Thyroid gland (tissue), 4 donors: ENCODE measurements around the gene PVR. TPM values are rescaled to one million over a fixed set of nuclear protein-coding genes. Genes with fewer than 3 reads are reported as not detected.
"Not testable (repeated sequence)": the region's sequence is repeated elsewhere in the genome, so short reads cannot be mapped to it uniquely, and the experiment has no call there.

Source experiments
- DNase-seq, 2 donors: peaks; one replicate each; pipeline ENCODE4 v3.0.0-alpha.2; 2019
- H3K27ac ChIP-seq, 3 donors: fragments of 200-600 bp; sonication (generic); 1 replicate in 2 of 3; 2 replicates in 1 of 3; pipeline ENCODE4 v1.5.1; 2016 to 2019; ENCODE audit warnings: mild to moderate bottlenecking in 1 of 3, moderate library complexity in 1 of 3
- H3K27me3 ChIP-seq: fragments of 200-600 bp; sonication (generic); one replicate; pipeline ENCODE4 v1.5.1; 2019
- H3K36me3 ChIP-seq, 2 donors: fragments of 200-600 bp; sonication (generic); one replicate each; pipeline ENCODE4 v1.5.1; 2016 to 2019
- H3K4me1 ChIP-seq, 2 donors: fragments of 200-600 bp; sonication (generic); one replicate each; pipeline ENCODE4 v1.5.1; 2017 to 2019
- H3K4me3 ChIP-seq, 3 donors: fragments of 200-600 bp; sonication (generic); replicated peaks in 1 of 3; 1 replicate in 2 of 3; 2 replicates in 1 of 3; pipeline ENCODE4 v1.5.1; 2016; ENCODE audit warnings: mild to moderate bottlenecking in 1 of 3
- H3K9me3 ChIP-seq: fragments of 200-600 bp; sonication (generic); one replicate; pipeline ENCODE4 v1.5.1; 2017
- POLR2A ChIP-seq, 2 donors: fragments of 450-650 bp; IDR thresholded peaks; one replicate each; pipeline ENCODE4 v1.6.1; 2017; ENCODE audit warnings: antibody characterized with exemption in 2 of 2, mild to moderate bottlenecking in 2 of 2, moderate library complexity in 1 of 2
- WGBS, 2 donors: methylation state at CpG; one replicate each; pipeline ENCODE4 v1.1.5; 2017; 5-methylcytosine and 5-hydroxymethylcytosine counted together
- intact Hi-C: fragments of 100-400 bp; cut with DNase I; formaldehyde crosslinking; loops from one replicate; pipeline ENCODE4 v1.15.1; 2023
- total RNA-seq, 4 donors: library from RNA; depleted of rRNA; stranded (reverse); fragments of >200 nt; gene quantifications; one replicate each; pipeline ENCODE4 v1.2.3, GENCODE V29; 2016
- TF ChIP-seq, protein P1 (sequence below), 6 experiments: fragments of 200-600 bp in 3 of 6; fragments of 450-650 bp in 3 of 6; sonication (generic) in 3 of 6; IDR thresholded peaks; one replicate each; pipeline ENCODE4 v1.5.1; 2016 to 2019; ENCODE audit warnings: antibody characterized with exemption in 6 of 6, mild to moderate bottlenecking in 2 of 6, inconsistent platforms in 1 of 6, moderate library complexity in 1 of 6

The PVR gene
- total RNA-seq, 4 donors from 2014 or later, result 25.4 to 36.5 (median 30.2) TPM

DNA sequence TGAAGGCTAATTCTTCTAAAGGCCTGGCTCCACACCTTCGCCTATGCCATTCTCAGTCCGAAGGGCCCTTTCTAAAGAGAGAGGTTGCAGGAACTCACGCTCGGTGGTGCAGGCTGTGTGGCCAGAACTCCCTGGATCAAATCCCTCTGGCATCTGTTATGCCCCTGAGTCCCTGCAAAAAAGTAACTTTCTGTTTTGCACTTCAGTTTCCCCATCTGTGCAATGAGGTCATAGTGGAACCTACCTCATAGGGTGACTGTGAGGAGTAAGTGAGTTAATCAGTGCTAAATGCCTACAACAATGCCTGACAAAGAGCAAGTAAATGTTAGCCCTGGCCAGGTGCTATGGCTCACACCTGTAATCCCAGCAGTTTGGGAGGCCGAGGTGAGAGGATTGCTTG is 23.0 kb upstream of the PVR start:
- DNase-seq, result no peak
- no peaks in the 10 kb centered on the region for H3K4me1 ChIP-seq
- 89% methylated on average over 5 of the region's 5 CpGs for WGBS, 2 donors
- intact Hi-C loops, result no loop called here
- H3K36me3 ChIP-seq, result no peaks in the 10 kb centered on the region
- TF ChIP-seq, protein P1, sequence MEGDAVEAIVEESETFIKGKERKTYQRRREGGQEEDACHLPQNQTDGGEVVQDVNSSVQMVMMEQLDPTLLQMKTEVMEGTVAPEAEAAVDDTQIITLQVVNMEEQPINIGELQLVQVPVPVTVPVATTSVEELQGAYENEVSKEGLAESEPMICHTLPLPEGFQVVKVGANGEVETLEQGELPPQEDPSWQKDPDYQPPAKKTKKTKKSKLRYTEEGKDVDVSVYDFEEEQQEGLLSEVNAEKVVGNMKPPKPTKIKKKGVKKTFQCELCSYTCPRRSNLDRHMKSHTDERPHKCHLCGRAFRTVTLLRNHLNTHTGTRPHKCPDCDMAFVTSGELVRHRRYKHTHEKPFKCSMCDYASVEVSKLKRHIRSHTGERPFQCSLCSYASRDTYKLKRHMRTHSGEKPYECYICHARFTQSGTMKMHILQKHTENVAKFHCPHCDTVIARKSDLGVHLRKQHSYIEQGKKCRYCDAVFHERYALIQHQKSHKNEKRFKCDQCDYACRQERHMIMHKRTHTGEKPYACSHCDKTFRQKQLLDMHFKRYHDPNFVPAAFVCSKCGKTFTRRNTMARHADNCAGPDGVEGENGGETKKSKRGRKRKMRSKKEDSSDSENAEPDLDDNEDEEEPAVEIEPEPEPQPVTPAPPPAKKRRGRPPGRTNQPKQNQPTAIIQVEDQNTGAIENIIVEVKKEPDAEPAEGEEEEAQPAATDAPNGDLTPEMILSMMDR (IDR thresholded peaks at IDR 0.05), result no peak
- no peak for TF ChIP-seq POLR2A (IDR thresholded peaks at IDR 0.05)
- no peak overlapping the region for H3K4me3 ChIP-seq
- no peaks in the 10 kb centered on the region for H3K9me3 ChIP-seq
- H3K27me3 ChIP-seq, result no peaks in the 10 kb centered on the region
- no peak overlapping the region for H3K27ac ChIP-seq

DNA sequence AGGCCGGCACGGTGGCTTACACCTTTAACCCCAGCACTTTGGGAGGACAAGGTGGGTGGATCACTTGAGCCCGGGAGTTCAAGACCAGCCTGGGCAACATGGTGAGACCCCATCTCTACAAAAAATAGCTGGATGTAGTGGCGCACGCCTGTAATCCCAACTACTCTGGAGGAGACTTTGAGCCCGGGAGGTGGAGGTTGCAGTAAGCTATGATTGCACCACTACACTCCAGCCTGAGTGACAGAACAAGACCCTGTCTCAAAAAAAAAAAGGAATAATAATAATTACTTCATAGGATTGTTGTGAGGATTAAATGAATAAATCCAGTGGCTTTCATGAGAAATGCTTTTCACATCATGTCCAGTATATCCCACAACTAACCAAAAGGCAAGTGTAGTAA is 22.3 kb upstream of the PVR start:
- intact Hi-C loops, result no loop called here
- no peak overlapping the region for H3K27ac ChIP-seq
- TF ChIP-seq, protein P1 (IDR thresholded peaks at IDR 0.05), result no peak
- TF ChIP-seq POLR2A (IDR thresholded peaks at IDR 0.05), result no peak

DNA sequence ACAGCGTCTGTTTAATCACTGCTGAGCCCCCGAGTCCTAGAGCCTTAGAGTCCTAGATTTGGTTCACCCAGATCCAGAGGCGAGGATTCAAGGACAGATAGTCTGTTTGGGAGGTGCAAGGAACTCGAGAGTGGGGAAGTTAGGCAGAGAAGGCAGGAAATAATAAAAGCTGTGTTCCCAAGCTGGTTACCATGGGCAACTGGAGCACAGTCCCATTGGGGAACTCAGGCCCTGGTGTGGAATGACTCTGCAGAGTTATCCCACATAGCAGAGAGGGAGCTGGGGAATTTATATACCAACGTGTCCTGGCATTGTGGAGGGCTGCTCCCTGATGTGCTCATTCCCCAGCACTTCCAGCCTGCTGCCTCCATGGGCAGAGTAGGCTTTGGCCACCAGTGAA is 20.6 kb upstream of the PVR start:
- Histone ChIP-seq H3K9me3 (no peaks in the 10 kb centered on the region), H3K4me1 (no peaks in the 10 kb centered on the region), H3K27me3 (no peaks in the 10 kb centered on the region), H3K36me3 (no peaks in the 10 kb centered on the region), H3K4me3 (no peak overlapping the region), H3K27ac (no peak overlapping the region)
- TF ChIP-seq, protein P1 (IDR thresholded peaks at IDR 0.05), result no peak
- no peak for TF ChIP-seq POLR2A (IDR thresholded peaks at IDR 0.05)
- intact Hi-C loops, result no loop called here
- 58 to 63% methylated on average over 5 of the region's 5 CpGs for WGBS, 2 donors
- DNase-seq, result no peak

More for the DNA sequence above, 22.3 kb upstream of the PVR start:
- Histone ChIP-seq H3K27me3 (no peaks in the 10 kb centered on the region), H3K36me3 (no peaks in the 10 kb centered on the region), H3K4me3 (no peak overlapping the region), H3K4me1 (no peaks in the 10 kb centered on the region), H3K9me3 (no peaks in the 10 kb centered on the region)
- no peak for DNase-seq
- WGBS, 2 donors, result 95 to 96% methylated on average over 6 of the region's 6 CpGs

DNA sequence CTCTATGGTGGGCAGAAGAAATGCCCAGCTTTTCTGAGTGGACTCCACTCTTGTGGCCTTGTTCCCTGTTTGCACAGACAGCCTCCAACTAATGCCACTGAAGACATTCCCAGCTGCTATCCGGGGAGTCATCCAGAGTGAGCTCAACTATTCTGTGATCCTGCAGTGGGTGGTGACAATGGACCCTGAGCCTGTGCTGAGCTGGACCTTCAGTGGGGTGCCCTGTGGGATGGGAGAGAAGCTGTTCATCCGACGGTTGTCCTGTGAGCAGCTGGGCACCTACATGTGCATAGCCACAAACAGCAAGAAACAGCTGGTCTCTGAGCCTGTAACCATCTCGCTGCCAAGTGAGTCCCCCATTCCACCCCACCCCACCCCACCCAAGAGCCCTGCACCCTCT is 20.1 kb upstream of the PVR start:
- Histone ChIP-seq H3K4me3 (no peak overlapping the region), H3K9me3 (no peaks in the 10 kb centered on the region), H3K4me1 (no peaks in the 10 kb centered on the region), H3K27me3 (no peaks in the 10 kb centered on the region), H3K36me3 (no peaks in the 10 kb centered on the region), H3K27ac (no peak overlapping the region)
- DNase-seq, result no peak
- TF ChIP-seq, protein P1 (IDR thresholded peaks at IDR 0.05), result no peak
- TF ChIP-seq POLR2A (IDR thresholded peaks at IDR 0.05), result no peak
- intact Hi-C loops, result no loop called here
- WGBS, 2 donors, result 96 to 100% methylated on average over 2 to 4 of the region's 4 CpGs

DNA sequence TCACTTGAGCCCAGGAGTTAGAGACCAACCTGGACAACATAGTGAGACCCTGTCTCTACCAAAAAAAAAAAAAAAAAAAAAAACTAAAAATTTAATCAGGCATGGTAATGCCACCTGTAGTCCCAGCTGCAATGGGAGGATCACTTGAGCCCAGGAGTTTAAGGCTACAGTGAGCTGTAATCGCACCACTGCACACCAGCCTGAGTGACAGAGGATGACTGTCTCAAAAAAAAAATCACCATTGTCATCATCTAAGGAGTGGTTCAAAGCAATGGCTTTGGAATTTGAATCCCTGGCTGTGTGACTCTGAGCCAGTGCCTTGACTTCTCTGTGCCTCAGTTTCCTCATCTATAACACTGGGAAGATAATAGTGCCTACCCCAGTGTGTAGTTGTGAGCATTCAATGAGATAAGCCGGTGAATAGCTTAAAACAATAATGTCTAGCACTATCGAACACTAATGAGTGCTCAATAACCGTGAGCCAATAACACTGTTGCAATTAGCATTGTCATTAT is 18.8 kb upstream of the PVR start:
- no peaks in the 10 kb centered on the region for H3K27me3 ChIP-seq
- no peaks in the 10 kb centered on the region for H3K36me3 ChIP-seq
- H3K4me3 ChIP-seq, result no peak overlapping the region
- 91 to 95% methylated on average over 4 of the region's 4 CpGs for WGBS, 2 donors
- DNase-seq, result no peak
- no peaks in the 10 kb centered on the region for H3K4me1 ChIP-seq
- no peak for TF ChIP-seq POLR2A (IDR thresholded peaks at IDR 0.05)
- TF ChIP-seq, protein P1 (IDR thresholded peaks at IDR 0.05), result no peak
- intact Hi-C loops, result no loop called here
- H3K9me3 ChIP-seq, result no peaks in the 10 kb centered on the region
- H3K27ac ChIP-seq, result no peak overlapping the region

DNA sequence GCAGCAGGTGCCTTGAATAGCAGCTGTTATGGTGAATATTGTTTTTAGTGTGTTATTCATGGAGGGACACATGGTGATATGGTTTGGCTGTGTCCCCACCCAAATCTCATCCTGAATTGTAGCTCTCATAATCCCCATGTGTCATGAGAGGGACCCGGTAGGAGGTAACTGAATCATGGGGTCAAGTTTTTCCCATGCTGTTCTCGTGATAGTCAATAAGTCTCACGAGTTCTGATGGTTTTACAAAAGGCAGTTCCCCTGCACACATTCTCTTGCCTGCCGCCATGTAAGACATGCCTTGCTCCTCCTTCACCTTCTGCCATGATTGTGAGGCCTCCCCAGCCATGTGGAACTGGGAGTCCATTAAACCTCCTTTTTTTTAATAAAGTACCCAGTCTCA is 18.1 kb upstream of the PVR start:
- not testable (repeated sequence) for H3K4me1 ChIP-seq, H3K4me3 ChIP-seq
- WGBS, 2 donors, result 81 to 95% methylated on average over 4 of the region's 4 CpGs

More for the DNA sequence above, 18.1 kb upstream of the PVR start:
- H3K27me3 ChIP-seq, intact Hi-C loops, H3K36me3 ChIP-seq, H3K27ac ChIP-seq, DNase-seq, H3K9me3 ChIP-seq: not testable (repeated sequence)
